ENCODE data around the gene MBNL1. TPM values are rescaled to one million over a fixed set of nuclear protein-coding genes. Genes with fewer than 3 reads are reported as not detected.
A peak's percentile ranks its signal among the peaks of the same experiment; 100 is the strongest.
"Not testable (repeated sequence)": the region's sequence is repeated elsewhere in the genome, so short reads cannot be mapped to it uniquely, and the experiment has no call there.

The MBNL1 gene
- total and polyA plus RNA-seq, 2 of the 13 experiments (the other 11 are each of a cell fraction or from before 2014, with no cell fraction given) = 27.1 to 55.4 TPM

- TF ChIP-seq ZFYVE20 (CRISPR knock-in tag; IDR thresholded peaks at IDR 0.05; ENCODE audit: borderline replicate concordance, low read depth) = no peak
Observed at GRCh38 chr3:152365766-152366593, 97.3 kb downstream of the MBNL1 start (continued).

GRCh38 chr3:152367192-152367591, 98.5 kb downstream of the MBNL1 start:
- H3K27ac ChIP-seq (ENCODE audit: extremely low read length, insufficient read depth, low read length); H3K27me3 ChIP-seq (ENCODE audit: control insufficient read depth in 1 of 2, insufficient read depth in 2 of 2, low read length in 2 of 2); in situ Hi-C loops (cut with HindIII; ENCODE audit: extremely low pct_ligation_motif_present, low pct_unique_long_range_greater_than_20kb); H4K20me1 ChIP-seq (ENCODE audit: insufficient read depth, low read length); H3K9ac ChIP-seq (ENCODE audit: insufficient read depth, low read depth, low read length); H3K36me3 ChIP-seq (replicated peaks in 1 of 2; ENCODE audit: control insufficient read depth in 1 of 2, insufficient read depth in 2 of 2, low read length in 2 of 2); CTCF ChIA-PET (ENCODE audit: low intra/inter-chr PET ratio, low total read pairs); BruUV-seq (replicated peaks); POLR2A ChIA-PET; H3K4me3 ChIP-seq (replicated peaks in 1 of 3; ENCODE audit: insufficient read depth in 1 of 3, low read depth in 2 of 3, low read length in 3 of 3); ATAC-seq; H3K9me3 ChIP-seq (ENCODE audit: low read length); H2AFZ ChIP-seq (ENCODE audit: low read length); DNase-seq (ENCODE audit: low spot score); FAIRE-seq; intact Hi-C loops (cut with micrococcal nuclease; ENCODE audit: unreplicated experiment); H3K4me2 ChIP-seq (ENCODE audit: low read depth, low read length): not testable (repeated sequence)
- WGBS (ENCODE audit: low lambda C conversion rate) = 98% methylated on average over 2 of the region's 2 CpGs
- Histone ChIP-seq H3K4me1 (ENCODE audit: insufficient read depth, low read length) (peaks cover 30% of the 10 kb centered on the region), H3K79me2 (ENCODE audit: insufficient read depth, low read length) (peaks cover 58% of the 10 kb centered on the region)

- H3K27me3 ChIP-seq (ENCODE audit: control insufficient read depth in 1 of 2, insufficient read depth in 2 of 2, low read length in 2 of 2); H3K27ac ChIP-seq (ENCODE audit: extremely low read length, insufficient read depth, low read length); H3K4me3 ChIP-seq (replicated peaks in 1 of 3; ENCODE audit: insufficient read depth in 1 of 3, low read depth in 2 of 3, low read length in 3 of 3); H2AFZ ChIP-seq (ENCODE audit: low read length); in situ Hi-C loops (cut with HindIII; ENCODE audit: extremely low pct_ligation_motif_present, low pct_unique_long_range_greater_than_20kb); ATAC-seq; CTCF ChIA-PET (ENCODE audit: low intra/inter-chr PET ratio, low total read pairs); H3K9me3 ChIP-seq (ENCODE audit: low read length); POLR2A ChIA-PET; intact Hi-C loops (cut with micrococcal nuclease; ENCODE audit: unreplicated experiment); H3K9ac ChIP-seq (ENCODE audit: insufficient read depth, low read depth, low read length); H4K20me1 ChIP-seq (ENCODE audit: insufficient read depth, low read length); H3K36me3 ChIP-seq (replicated peaks in 1 of 2; ENCODE audit: control insufficient read depth in 1 of 2, insufficient read depth in 2 of 2, low read length in 2 of 2); H3K4me2 ChIP-seq (ENCODE audit: low read depth, low read length); DNase-seq (ENCODE audit: low spot score); H3K4me1 ChIP-seq (ENCODE audit: insufficient read depth, low read length); FAIRE-seq; BruUV-seq (replicated peaks): not testable (repeated sequence)
- H3K79me2 ChIP-seq (ENCODE audit: insufficient read depth, low read length) = peaks cover 59% of the 10 kb centered on the region
- TF ChIP-seq ZNF17 (CRISPR knock-in tag; IDR thresholded peaks at IDR 0.05) = peak; percentile 97
- WGBS (ENCODE audit: low lambda C conversion rate) = 100% methylated on average over 2 of the region's 6 CpGs
Observed at GRCh38 chr3:152372633-152373032, 103.9 kb downstream of the MBNL1 start.
